Loucy (cell line): Measurements from ENCODE around the gene GNPDA1.

Experiments
- H2AFZ ChIP-seq: fragments of 200-600 bp; sonication (generic); 2 replicates; pipeline ENCODE4 v1.6.0; 2016; ENCODE audit warnings: antibody characterized with exemption, mild to moderate bottlenecking, low read length, moderate library complexity
- H3F3A ChIP-seq: fragments of 200-600 bp; 2 replicates; pipeline ENCODE4 v1.6.0; 2016; ENCODE audit warnings: antibody characterized with exemption, low read depth, mild to moderate bottlenecking
- H3K27me3 ChIP-seq: fragments of 200-600 bp; sonication (generic); 2 replicates; pipeline ENCODE4 v1.6.1; 2014; ENCODE audit warnings: low read length, mild to moderate bottlenecking; ENCODE audit not compliant: insufficient read depth, poor library complexity, severe bottlenecking
- H3K36me3 ChIP-seq: fragments of 200-600 bp; sonication (generic); 2 replicates; pipeline ENCODE4 v1.6.1; 2016; ENCODE audit warnings: low read length; ENCODE audit not compliant: insufficient read depth
- H3K4me1 ChIP-seq: fragments of 200-600 bp; sonication (generic); 2 replicates; pipeline ENCODE4 v1.5.1; 2014; ENCODE audit warnings: low read length, mild to moderate bottlenecking; ENCODE audit not compliant: insufficient read depth, poor library complexity, severe bottlenecking
- H3K4me2 ChIP-seq: fragments of 200-600 bp; sonication (generic); 2 replicates; pipeline ENCODE4 v1.6.0; 2014; ENCODE audit warnings: antibody characterized with exemption, low read length, low read depth, mild to moderate bottlenecking; ENCODE audit not compliant: poor library complexity, severe bottlenecking
- H3K4me3 ChIP-seq: fragments of 200-600 bp; sonication (generic); 2 replicates; pipeline ENCODE4 v1.5.1; 2014; ENCODE audit warnings: low read length, mild to moderate bottlenecking, mixed read lengths; ENCODE audit not compliant: poor library complexity, severe bottlenecking
- H3K79me2 ChIP-seq: fragments of 200-600 bp; sonication (generic); 2 replicates; pipeline ENCODE4 v1.6.1; 2014; ENCODE audit warnings: low read length; ENCODE audit not compliant: insufficient read depth
- H3K9ac ChIP-seq: fragments of 200-600 bp; sonication (generic); 2 replicates; pipeline ENCODE4 v1.6.0; 2014; ENCODE audit warnings: mild to moderate bottlenecking, low read depth, low read length, moderate library complexity; ENCODE audit not compliant: poor library complexity, severe bottlenecking
- H3K9me2 ChIP-seq: fragments of 200-600 bp; sonication (generic); replicated peaks from 2 replicates; pipeline ENCODE4 v1.6.1; 2016; ENCODE audit warnings: low read depth, low read length, mixed read lengths
- H3K9me3 ChIP-seq: fragments of 200-600 bp; sonication (generic); 2 replicates; pipeline ENCODE4 v1.6.1; 2014; ENCODE audit warnings: mild to moderate bottlenecking, antibody characterized with exemption, low read length, low read depth; ENCODE audit not compliant: insufficient read depth
- H4K20me1 ChIP-seq: fragments of 200-600 bp; sonication (generic); 2 replicates; pipeline ENCODE4 v1.6.0; 2014; ENCODE audit warnings: antibody characterized with exemption, low read length, mild to moderate bottlenecking; ENCODE audit not compliant: insufficient read depth, poor library complexity, severe bottlenecking
- EZH2phosphoT487 ChIP-seq: fragments of 200-600 bp; IDR thresholded peaks from 2 replicates; pipeline ENCODE4 v1.6.1; 2018; ENCODE audit warnings: antibody characterized with exemption, mild to moderate bottlenecking, moderate library complexity, borderline replicate concordance
- TF ChIP-seq, protein P1 (sequence below): fragments of 200-600 bp; sonication (generic); conservative IDR thresholded peaks from 2 replicates; pipeline ENCODE4 v1.5.1; 2014; ENCODE audit warnings: mild to moderate bottlenecking, antibody characterized with exemption, low read length

Gene GNPDA1

DNA sequence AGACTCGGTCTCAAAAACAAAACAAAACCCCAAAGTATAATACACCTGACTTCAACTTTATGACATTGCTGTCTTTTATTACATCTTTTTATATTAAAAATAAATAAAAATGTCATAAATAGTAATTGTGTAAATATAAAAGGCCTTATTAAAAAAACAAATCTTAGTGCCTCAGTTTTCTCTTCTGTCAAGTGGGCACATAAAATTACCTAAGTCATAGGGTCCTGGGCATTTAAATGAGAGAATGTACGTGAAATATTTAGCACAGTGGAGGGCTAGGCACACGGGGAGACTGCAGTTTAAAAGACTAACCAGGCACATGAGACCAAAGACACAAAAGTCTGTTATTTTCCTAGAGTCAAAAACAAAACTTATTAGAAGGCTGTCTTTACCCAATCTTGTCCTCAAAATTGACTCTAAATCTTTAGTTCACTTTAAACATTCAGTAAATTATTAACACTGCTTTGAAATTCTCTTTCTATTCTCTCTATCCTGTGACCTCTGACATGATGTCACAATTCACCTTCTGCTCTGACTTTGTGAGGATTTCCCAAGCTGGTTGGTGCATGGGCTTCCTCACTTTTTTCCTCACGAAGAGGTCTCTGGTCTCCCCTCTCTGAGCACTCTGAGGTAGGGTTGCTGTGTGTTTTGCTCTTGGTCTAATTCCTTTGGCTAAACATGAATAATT is 46.4 kb downstream of the GNPDA1 start:
- Histone ChIP-seq H3K36me3 (no peaks in the 10 kb centered on the region), H2AFZ (no peak overlapping the region), H3K4me3 (no peak overlapping the region), H3K4me2 (no peak overlapping the region), H3K9me2 (no peaks in the 10 kb centered on the region), H3K27me3 (no peaks in the 10 kb centered on the region), H3K4me1 (peaks cover 22% of the 10 kb centered on the region), H3K79me2 (peaks cover 21% of the 10 kb centered on the region), H3K9me3 (no peaks in the 10 kb centered on the region), H3K9ac (no peak overlapping the region), H4K20me1 (peaks cover 4% of the 10 kb centered on the region), H3F3A (peaks cover 5% of the 10 kb centered on the region; the same call in 1 of the 2 replicates)
- TF ChIP-seq, protein P1, sequence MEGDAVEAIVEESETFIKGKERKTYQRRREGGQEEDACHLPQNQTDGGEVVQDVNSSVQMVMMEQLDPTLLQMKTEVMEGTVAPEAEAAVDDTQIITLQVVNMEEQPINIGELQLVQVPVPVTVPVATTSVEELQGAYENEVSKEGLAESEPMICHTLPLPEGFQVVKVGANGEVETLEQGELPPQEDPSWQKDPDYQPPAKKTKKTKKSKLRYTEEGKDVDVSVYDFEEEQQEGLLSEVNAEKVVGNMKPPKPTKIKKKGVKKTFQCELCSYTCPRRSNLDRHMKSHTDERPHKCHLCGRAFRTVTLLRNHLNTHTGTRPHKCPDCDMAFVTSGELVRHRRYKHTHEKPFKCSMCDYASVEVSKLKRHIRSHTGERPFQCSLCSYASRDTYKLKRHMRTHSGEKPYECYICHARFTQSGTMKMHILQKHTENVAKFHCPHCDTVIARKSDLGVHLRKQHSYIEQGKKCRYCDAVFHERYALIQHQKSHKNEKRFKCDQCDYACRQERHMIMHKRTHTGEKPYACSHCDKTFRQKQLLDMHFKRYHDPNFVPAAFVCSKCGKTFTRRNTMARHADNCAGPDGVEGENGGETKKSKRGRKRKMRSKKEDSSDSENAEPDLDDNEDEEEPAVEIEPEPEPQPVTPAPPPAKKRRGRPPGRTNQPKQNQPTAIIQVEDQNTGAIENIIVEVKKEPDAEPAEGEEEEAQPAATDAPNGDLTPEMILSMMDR, result no peak
- no peak for TF ChIP-seq EZH2phosphoT487

- Histone ChIP-seq H3K36me3 (no peaks in the 10 kb centered on the region), H3K27me3 (no peaks in the 10 kb centered on the region), H3K4me1 (peaks cover 24% of the 10 kb centered on the region), H4K20me1 (peaks cover 3% of the 10 kb centered on the region), H3K4me2 (no peak overlapping the region), H3F3A (peaks cover 5% of the 10 kb centered on the region; the same call in 1 of the 2 replicates), H3K9ac (no peak overlapping the region), H2AFZ (no peak overlapping the region), H3K79me2 (peaks cover 9% of the 10 kb centered on the region), H3K9me3 (no peaks in the 10 kb centered on the region), H3K9me2 (no peaks in the 10 kb centered on the region), H3K4me3 (no peak overlapping the region)
- TF ChIP-seq, protein P1, result no peak
- TF ChIP-seq EZH2phosphoT487, result no peak
These were observed 47.8 kb downstream of the GNPDA1 start for GRCh38 chr5:141965071-141965470.

- Histone ChIP-seq H3F3A (no peaks in the 10 kb centered on the region), H3K27me3 (no peaks in the 10 kb centered on the region), H3K4me3 (no peak overlapping the region), H3K9me3 (no peaks in the 10 kb centered on the region), H3K4me1 (peaks cover 27% of the 10 kb centered on the region), H3K4me2 (no peak overlapping the region), H3K9me2 (no peaks in the 10 kb centered on the region), H3K9ac (no peak overlapping the region), H2AFZ (no peak overlapping the region), H3K79me2 (no peaks in the 10 kb centered on the region), H4K20me1 (no peaks in the 10 kb centered on the region), H3K36me3 (no peaks in the 10 kb centered on the region)
- TF ChIP-seq EZH2phosphoT487, result no peak
- TF ChIP-seq, protein P1, result no peak
These were observed 49.1 kb downstream of the GNPDA1 start for GRCh38 chr5:141963701-141964100.
